ENCODE measurements around the gene COL4A2.

- no peak for TF ChIP-seq REST (IDR thresholded peaks at IDR 0.05)
- TF ChIP-seq CTCF (IDR thresholded peaks at IDR 0.05), result no peak
These were observed 23.2 kb upstream of the COL4A2 start for GRCh38 chr13:110283736-110284517.
